Measurements from ENCODE around the gene DEFB126.
"Not testable (repeated sequence)": the region's sequence is repeated elsewhere in the genome, so short reads cannot be mapped to it uniquely, and the experiment has no call there.

The DEFB126 gene

GRCh38 chr20:117518-117917 is 24.9 kb upstream of the DEFB126 start:
- TF ChIP-seq CTCF (IDR thresholded peaks at IDR 0.05; ENCODE audit: low read depth, low read length, missing control alignments) = no peak
- H3K4me3 ChIP-seq (replicated peaks; ENCODE audit: low read depth, low read length) = no peak overlapping the region
- DNase-seq (ENCODE audit: extremely low read depth, low read depth) = no peak

DNA sequence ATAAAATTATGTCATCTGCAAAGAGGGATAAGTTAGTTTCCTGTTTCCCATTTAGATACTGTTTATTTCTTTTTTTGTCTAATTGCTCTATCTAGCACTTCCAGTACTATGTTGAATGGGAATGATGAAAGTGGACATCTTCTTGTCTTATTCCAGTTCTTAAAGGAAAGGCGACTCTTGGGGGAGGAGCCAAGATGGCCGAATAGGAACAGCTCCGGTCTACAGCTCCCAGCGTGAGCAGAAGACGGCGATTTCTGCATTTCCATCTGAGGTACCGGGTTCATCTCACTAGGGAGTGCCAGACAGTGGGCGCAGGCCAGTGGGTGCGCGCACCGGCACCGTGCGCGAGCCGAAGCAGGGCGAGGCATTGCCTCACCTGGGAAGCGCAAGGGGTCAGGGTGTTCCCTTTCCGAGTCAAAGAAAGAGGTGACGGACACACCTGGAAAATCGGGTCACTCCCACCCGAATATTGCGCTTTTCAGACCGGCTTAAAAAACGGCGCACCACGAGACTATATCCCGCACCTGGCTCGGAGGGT is 12.5 kb upstream of the DEFB126 start:
- not testable (repeated sequence) for H3K4me3 ChIP-seq (replicated peaks; ENCODE audit: low read depth, low read length); DNase-seq (ENCODE audit: extremely low read depth, low read depth)

DNA sequence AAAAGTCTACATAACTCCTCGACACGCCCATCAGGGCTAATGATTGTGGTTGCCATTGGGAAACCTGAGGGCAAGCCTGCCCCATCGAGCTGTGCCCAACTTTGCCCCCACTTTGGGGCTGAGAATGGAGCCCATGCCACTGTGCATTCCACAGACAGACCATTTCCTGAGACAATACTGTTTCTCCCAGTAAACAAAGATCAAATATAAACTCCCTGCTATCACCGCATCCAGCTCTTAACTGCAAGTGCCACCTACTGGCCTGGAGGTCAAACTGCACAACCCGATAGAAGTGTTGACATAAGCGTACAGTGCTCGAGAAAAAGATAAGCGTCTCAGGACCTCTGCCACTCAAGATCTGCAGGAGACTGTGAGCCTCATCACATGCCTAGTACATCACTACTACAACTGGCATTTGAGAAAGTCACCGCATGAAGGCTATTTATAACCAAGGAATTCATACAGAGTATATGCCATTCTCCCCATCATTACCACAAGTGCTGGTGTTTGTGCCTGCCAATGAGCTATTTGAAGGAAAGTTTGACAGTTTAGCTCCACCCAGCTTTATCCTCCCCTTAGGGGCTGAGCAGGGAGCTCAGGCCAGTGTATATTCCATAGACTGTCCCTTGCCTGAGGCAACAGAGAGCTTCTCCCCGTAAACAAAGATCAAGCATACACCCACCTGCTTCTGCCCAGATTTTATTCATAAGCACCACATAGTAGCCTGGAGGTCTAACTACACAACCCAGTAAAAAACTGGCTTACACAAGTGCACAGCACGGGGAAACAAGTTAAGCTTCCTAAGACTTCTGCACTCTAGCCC is 4.5 kb upstream of the DEFB126 start:
- DNase-seq (ENCODE audit: extremely low read depth, low read depth) = no peak
- peak; percentile 48 for TF ChIP-seq CTCF (IDR thresholded peaks at IDR 0.05; ENCODE audit: low read depth, low read length, missing control alignments)
- H3K4me3 ChIP-seq (replicated peaks; ENCODE audit: low read depth, low read length) = no peak overlapping the region

- DNase-seq (ENCODE audit: extremely low read depth, low read depth) = no peak
- no peak overlapping the region for H3K4me3 ChIP-seq (replicated peaks; ENCODE audit: low read depth, low read length)
- no peak for TF ChIP-seq CTCF (IDR thresholded peaks at IDR 0.05; ENCODE audit: low read depth, low read length, missing control alignments)
Observed at GRCh38 chr20:145877-146276, 3.5 kb downstream of the DEFB126 start.

GRCh38 chr20:152131-152530 is 9.7 kb downstream of the DEFB126 start:
- no peak for TF ChIP-seq CTCF (IDR thresholded peaks at IDR 0.05; ENCODE audit: low read depth, low read length, missing control alignments)
- no peak overlapping the region for H3K4me3 ChIP-seq (replicated peaks; ENCODE audit: low read depth, low read length)
- DNase-seq (ENCODE audit: extremely low read depth, low read depth) = no peak

- DNase-seq (ENCODE audit: extremely low read depth, low read depth) = no peak
- no peak within 1 kb of the TSS for H3K4me3 ChIP-seq (replicated peaks; ENCODE audit: low read depth, low read length)
- TF ChIP-seq CTCF (IDR thresholded peaks at IDR 0.05; ENCODE audit: low read depth, low read length, missing control alignments) = no peak
Observed at GRCh38 chr20:157154-157553, 14.8 kb downstream of the DEFB126 start, which contains the start of gene DEFB127. DEFB127 (plus strand) TSS chr20:157454; CDS start chr20:157545, 91 bp downstream.

DNA sequence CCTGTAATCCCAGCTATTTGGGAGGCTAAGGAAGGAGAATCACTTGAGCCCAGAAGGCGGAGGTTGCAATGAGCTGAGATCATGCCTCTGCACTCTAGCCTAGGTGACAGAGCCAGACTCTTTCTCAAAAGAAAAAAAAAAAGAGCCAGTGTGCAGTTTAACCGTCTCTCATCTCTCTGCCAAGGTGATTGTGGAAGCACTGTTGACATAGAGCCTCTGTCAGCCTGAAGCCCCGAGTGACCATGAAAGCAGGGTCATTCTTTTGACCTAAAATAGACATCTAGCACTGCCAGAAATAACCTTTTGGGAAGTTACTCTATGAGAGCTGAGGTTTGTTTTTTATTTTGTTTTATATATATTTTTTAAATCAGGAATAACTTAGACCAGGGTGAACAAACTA is 22.2 kb downstream of the DEFB126 start:
- no peak for DNase-seq (ENCODE audit: extremely low read depth, low read depth)
- H3K4me3 ChIP-seq (replicated peaks; ENCODE audit: low read depth, low read length) = no peak overlapping the region
- no peak for TF ChIP-seq CTCF (IDR thresholded peaks at IDR 0.05; ENCODE audit: low read depth, low read length, missing control alignments)
